GM19372 (cell line): ENCODE measurements around the gene NLRC3.
A peak's percentile ranks its signal among the peaks of the same experiment; 100 is the strongest.
"Not testable (repeated sequence)": the region's sequence is repeated elsewhere in the genome, so short reads cannot be mapped to it uniquely, and the experiment has no call there.

ENCODE experiments used
- ATAC-seq: cut with Tn5 transposase; IDR thresholded peaks from one replicate; pipeline ENCODE4 v1.9.1; 2021; ENCODE audit warnings: mild to moderate bottlenecking, low read depth, moderate library complexity; ENCODE audit not compliant: unreplicated experiment

The NLRC3 gene, protein sequence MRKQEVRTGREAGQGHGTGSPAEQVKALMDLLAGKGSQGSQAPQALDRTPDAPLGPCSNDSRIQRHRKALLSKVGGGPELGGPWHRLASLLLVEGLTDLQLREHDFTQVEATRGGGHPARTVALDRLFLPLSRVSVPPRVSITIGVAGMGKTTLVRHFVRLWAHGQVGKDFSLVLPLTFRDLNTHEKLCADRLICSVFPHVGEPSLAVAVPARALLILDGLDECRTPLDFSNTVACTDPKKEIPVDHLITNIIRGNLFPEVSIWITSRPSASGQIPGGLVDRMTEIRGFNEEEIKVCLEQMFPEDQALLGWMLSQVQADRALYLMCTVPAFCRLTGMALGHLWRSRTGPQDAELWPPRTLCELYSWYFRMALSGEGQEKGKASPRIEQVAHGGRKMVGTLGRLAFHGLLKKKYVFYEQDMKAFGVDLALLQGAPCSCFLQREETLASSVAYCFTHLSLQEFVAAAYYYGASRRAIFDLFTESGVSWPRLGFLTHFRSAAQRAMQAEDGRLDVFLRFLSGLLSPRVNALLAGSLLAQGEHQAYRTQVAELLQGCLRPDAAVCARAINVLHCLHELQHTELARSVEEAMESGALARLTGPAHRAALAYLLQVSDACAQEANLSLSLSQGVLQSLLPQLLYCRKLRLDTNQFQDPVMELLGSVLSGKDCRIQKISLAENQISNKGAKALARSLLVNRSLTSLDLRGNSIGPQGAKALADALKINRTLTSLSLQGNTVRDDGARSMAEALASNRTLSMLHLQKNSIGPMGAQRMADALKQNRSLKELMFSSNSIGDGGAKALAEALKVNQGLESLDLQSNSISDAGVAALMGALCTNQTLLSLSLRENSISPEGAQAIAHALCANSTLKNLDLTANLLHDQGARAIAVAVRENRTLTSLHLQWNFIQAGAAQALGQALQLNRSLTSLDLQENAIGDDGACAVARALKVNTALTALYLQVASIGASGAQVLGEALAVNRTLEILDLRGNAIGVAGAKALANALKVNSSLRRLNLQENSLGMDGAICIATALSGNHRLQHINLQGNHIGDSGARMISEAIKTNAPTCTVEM

DNA sequence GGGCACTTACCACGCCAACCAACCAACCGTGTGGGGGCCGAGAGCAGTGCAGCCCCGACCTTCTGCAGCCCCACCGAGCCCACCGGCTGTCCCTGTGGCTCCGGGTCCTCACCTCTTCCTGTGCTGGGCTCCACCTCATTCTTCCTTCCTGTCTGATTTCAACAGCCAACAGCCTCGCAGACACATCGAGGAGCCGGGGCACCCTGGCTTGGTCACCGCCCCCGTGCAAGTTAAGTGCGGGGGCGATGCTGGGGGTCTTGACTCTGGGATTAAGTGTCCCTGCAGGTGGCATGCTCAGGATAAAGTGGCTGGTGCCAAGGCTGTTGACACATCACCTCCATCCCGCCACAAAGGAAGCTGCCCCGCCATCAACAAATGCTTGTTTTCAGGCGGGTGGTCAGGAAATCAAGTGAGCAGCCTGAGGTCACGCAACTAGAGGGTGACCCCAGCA, at the start of gene NLRC3:
TSS of gene NLRC3 (minus strand) at position 102 of the 451 bp plus-strand sequence. CDS start 12,367 bp downstream, outside the sequence.
- no peak for ATAC-seq

DNA sequence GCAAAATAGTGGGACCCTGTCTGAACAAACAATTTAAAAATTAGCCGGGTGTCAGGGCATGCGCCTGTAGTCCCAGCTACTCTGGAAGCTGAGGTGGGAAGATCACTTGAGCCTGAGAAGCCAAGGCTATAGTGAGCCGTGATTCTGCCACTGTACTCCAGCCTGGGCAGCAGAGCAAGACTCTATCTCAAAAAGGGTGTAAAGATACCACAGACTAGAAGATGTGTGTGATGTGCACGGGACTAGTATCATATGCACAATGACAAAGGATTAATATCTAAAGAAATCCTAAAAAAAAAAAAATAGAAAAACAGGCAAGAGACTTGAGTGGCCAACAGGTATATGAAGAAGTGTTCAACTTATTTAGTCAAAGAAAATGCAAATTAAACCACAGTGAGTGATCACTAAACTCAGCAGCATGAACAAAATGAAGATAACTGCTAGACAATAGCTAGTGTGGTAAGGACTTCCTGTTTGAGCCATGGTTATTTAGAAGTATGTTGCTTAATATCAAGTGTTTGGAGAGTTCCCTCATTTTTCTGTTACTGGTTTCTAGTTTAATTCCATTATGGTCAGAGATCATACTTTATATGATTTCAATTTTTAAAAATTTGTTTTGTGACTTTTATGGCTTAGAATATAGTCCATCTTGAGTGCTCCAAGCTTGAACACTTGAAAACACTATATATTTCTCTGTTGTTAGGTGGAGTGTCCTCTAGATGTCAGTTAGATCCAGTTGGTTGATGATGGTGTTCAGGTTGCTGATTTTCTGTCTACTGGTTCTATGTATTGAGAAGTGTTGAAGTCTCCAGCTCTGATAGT, 48.9 kb upstream of the NLRC3 start:
- ATAC-seq, result no peak

DNA sequence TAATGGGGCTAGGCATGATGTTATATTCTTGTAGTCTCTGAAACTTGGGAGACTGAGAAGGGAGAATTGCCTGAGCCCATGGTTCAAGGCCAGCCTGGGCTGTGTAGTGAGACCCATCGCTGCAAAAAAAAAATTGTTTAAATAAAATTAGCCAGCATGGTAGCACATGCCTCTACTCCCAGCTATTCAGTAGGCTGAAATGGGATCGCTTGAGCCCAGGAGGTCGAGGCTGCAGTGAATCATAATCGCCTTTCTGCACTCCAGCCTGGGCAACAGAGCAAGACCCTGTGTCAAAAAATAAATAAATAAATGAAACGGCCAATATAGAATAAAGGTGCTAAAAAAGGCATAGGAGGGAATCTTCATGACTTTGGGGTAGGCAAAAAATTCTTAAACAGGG, 48.1 kb upstream of the NLRC3 start:
- no peak for ATAC-seq

DNA sequence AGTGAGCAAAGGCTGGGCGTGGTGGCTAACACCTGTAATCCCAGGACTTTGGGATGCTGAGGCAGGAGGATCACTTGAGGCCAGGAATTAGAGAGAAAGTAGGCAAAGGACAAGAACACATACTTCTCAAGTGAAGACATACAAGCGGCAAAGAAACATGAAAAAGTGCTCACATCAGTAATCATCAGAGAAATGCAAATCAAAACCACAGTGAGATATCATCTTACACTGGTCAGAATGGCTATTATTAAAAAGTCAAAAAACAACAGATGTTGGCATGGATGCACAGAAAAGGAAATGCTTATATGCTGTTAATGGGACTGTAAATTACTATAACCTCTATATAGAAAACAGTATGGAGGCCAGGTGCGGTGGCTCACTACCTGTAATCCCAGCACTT, 46.4 kb upstream of the NLRC3 start:
- no peak for ATAC-seq

DNA sequence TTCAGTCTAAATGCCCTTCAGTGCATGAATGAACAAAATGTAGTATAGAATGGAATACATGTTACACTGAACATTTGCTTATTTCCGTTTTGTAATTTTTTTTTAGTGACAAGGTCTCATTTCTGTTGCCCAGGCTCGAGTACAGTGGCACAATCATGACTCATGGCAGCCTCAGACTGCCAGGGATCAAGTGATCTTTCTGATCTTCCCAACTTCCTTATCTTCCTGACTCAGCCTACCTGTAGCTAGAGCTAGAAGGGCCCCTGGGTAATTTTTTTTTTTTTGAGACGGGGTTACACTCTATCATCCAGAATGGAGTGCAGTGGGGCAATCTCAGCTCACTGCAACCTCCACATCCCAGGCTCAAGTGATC, 41.6 kb upstream of the NLRC3 start:
- ATAC-seq, result no peak

DNA sequence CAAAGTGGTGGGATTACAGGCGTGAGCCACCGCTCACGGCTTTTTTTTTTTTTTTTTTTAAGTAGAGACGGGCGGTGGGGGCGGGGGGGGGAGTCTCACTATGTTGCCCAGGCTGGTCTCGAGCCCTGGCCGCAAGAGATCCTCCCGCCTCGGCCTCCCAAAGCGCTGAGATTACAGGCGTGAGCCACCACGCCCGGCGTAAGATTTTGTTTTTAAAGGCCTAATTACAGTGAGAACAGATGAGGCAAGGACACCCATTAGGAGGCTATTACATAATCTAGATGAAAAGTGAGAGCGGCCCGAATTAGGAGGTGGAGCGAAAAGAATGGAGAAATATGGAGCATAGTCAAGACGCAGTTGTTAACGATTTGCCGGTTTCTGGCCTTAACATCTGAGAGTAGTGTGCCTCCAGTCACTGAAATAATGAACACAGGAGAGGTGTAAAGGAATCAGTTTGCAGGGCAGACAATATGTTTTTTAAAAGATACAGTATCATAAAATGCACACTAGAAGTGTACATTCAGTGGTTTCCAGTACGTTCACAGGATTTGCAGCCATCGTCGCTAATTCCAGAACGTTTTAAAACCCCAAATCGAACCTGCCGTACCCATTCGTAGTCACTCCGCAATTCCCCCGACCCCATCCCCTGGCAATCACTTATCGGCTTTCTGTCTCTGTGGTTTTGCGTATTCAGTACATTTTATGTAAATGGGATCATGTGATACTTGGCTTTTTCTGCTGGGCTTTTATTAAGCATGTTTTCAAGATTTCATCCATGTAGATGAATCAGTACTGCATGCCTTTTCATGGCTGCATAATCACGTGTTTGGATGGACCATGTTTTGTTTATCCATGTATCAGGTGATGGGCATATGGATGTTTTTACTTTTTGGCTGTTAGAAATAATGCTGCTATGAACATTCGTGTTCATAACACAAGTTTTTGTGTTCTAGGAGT, 35.6 kb upstream of the NLRC3 start:
- ATAC-seq, result no peak

DNA sequence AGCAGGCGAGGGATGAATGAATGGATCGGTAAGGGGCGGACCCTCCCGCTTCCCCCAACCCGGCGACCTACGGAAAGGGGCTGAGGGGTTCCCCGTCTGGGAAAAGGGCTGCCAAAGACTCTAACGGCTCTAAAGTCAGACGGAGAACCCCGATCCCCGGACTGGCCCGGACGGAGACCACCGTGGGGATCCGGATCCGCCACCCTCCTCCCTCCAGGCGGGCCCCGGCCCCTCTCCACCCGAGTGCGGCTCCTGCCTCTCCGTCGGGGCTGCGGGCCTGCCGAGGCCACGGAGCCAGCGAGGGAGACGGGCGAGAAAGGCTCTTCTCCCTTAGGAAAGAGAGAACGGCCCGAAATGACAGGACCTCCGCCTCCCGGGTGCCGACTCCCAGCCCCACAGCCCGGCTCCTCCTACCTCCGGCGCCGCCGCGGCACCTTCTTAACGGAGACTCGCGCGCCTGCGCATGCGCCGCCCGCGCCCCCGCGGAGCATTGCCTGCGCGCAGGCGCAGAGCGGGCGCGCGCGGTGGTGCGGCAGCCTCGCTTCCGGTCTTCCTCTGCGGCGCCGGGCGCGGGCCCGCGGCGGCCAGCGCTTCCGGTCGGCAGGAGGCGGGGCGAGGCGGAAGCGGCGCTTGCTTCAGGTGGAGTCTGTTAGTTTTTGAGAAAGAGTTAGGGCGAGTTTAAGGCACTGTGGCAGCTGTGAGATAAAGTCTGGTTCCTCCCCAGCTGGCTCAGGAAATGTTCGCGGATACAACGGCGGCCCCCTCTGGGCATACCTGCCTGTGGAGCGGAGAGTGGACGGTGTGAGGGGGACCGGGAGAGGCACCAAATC, 34.2 kb upstream of the NLRC3 start, which contains the start of gene SLX4:
TSS of gene SLX4 (minus strand) at position 461 of the 830 bp plus-strand sequence. CDS start 2,642 bp downstream, outside the sequence.
- peak; percentile 93 for ATAC-seq

DNA sequence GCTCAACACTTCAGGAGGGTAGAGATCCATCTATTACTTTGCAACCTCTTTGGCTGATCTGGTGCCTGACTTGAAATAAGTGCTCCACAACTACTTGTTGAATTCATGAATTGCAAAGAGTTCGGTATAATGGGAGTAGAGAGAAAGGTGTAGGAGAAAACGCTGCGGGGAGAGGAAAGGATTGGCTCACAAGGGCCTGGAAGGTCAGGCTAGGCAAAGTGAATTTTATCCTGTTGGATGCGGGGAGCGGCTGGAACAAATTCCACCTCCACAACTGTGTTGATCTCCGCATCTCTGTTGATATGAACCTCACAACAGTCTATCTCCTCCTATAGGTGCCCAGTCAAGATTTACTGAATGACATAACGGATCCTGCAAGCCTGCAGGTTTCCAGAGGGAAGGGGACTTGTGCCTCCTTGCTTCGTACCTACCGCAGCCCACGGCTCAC, 33.5 kb upstream of the NLRC3 start:
- no peak for ATAC-seq

DNA sequence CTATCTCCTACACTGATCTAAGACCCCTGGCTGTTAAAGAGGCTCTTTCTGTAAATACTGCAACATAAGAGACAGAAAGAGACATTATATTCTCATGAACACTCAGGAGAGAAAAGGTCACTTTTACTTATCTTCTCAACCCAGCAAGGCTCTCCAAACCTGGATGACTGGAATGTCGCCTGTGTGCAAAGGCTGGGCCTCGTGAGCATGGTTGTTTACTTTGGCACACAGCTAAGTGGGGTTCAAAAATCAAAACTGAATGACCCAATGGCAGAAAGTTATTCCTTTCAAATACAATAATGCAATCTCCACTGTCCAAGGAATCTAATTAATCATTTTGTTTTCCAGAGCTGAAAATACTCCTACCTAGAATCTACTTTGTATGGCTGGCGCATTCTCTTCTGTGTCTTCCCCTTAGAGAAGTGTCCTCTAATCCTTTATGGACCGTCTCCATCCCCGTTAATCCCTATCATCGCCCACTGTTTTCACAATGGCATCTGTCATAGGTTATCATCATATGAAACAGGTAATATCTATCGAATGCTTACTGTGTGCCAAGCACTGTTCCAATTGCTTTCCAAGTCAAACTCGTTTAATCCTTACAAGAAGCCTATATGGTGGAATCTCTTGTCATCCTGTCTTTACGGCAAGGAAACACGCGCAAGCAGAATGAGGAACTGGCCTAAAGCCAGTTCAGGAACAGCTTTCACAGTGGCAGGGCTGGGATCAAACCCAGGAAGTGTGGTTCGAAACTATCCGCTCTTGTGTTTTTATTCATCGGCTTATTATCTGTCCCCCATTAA, 32.9 kb upstream of the NLRC3 start:
- no peak for ATAC-seq

DNA sequence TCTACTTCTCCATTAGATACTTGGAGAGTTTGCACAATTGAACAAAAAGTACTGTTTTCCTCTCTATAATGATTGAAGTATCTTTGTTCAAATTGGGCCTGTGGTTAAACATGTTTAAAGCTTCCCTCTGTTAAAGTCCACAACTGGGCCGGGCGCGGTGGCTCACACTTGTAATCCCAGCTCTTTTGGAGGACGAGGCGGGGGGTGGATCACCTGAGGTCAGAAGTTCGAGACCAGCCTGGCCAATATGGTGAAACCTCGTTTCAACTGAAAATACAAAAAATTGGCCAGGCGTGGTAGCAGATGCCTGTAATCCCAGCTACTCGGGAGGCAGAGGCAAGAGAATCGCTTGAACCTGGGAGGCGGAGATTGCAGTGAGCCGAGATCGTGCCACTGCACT, 31.8 kb upstream of the NLRC3 start:
- not testable (repeated sequence) for ATAC-seq

DNA sequence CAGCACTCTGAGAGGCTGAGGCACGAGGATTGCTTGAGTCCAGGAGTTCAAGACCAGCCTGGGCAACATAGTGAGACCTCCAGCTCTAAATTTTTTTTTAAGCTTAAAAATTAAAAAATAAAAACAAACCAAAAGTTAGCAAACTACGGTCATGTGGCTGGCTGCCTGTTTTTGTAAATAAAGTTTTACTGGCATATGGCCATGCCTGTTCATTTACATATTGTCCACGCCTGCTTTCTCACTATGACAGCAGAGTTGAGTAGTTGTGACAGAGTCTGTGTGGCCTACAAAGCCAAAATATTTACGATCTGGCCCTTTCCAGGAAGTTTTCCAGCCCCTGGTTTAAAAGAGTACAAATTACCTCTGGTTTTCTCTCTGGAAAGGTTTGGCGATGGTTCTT, 30.9 kb upstream of the NLRC3 start:
- ATAC-seq, result no peak

DNA sequence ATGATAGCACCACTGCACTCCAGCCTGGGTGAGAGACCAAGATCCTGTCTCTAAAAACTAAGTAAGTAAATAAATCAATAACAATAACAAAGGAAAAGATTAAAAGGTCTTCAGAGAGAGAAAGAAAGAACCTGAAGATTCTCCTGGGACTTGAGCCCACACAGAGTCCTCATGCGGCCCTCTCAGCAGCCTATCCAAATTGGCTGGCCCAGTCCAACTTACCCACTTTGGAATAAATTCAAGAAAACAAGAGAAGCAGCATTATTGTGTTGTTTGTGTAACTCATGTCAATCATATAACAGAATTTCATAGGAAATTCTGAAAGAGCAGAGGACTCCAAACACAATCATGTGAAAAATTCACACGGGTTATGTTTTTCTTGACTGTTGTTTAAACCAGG, 30.4 kb upstream of the NLRC3 start:
- no peak for ATAC-seq

DNA sequence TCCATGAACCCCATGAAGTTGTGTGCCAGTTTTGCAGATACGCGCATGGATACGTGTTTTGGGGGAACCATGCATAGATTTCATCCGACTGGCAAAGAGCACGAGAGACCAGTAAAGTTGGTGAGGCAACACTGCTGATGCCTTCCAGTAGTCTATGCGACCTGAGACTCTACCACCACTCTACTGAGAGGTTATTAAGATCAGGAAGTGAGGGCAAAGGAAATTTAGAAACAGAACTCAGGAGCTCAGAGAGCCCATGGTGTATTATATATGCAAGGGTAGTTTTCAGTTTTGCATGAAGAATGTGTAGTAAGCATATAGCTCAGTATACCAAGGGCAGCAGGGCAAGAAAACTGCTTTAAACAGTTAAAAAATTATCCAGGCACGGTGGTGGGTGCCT, 30.0 kb upstream of the NLRC3 start:
- ATAC-seq, result no peak

DNA sequence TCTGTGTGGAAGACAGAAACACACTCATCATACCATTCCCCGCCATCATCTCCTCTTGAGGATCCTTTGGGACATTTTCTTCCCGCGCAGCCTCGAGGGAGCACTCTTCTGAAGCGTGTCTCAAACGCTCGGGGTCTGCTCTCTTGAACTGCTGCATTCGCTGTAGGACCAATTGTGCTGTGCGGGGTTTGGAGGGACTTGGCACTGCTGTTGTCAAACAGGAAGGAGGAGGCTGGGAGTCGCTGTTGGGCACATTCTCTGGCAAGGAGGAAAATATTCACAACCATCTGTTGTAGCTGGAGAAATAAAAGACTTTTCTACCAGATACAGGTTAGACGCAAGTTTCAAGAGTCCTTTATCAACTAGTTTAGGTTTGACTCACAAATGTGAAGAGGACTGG, 29.2 kb upstream of the NLRC3 start:
- ATAC-seq, result no peak

DNA sequence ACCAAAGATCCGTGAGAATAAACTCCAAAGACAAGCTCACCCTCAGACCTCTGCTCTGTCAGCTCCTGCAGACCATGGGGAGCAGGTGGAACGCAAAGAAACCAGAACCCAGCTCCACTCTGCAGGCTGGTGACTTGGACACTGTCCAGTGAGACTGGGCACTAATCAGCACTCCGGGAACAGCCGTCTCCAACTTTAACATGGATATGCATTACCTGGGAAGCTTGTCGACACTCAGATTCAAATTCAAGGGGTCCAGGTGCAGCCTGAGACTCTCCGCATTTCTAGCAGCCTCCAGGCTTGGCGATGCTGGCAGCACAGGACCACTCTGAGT, 25.1 kb upstream of the NLRC3 start:
- no peak for ATAC-seq

DNA sequence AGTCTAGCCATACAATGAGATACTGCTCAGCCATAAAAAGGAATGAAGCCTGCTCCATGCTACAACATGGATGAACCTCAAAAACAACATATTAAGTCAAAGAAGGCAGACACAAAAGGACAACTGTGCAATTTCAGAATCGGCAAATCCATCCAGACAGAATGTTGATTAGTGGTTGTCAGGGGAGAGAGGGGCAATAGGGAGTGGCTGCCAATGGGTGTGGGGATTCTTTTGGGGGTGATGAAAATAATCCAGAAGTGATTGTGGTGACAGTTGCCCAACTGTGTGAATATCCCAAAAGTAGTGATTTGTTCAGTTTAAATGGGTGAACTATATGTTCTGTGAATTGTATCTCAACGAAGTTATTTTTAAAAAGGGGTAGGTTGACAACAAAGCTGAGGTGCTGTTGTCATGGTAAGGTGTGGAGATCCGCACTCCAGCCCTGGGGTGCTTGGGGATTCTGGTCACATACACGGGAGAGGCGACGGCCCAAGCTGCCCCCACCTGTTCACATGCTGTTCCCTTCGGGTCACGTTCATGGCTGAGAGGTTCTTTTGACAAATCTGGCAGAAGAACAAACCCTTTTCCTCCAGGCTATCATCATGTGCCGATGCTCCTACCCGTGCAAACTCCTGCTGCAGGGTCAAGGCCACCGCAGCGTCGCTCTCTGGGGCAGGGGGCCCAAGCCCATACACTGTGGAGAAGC, 24.6 kb upstream of the NLRC3 start:
- no peak for ATAC-seq

DNA sequence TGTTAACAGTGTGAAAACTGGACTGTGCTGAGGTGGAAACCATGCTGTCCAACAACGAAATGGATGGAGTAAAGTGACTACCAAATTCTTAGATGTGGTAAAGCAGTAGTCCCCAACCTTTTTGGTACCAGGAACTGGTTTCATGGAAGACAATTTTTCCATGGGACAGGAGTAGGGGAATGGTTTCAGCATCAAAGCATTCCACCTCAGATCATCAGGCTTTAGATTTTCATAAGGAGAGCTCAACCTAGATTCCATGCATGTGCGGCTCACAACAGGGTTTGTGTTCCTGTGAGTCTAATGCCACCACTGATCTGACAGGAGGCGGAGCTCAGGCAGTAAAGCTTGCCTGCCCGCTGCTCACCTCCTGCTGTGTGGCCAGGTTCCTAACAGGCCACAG, 22.7 kb upstream of the NLRC3 start:
- ATAC-seq, result no peak
